Transverse colon (tissue), 4 donors: Measurements from ENCODE around the gene CAPZA2.

Experiments
- EP300 ChIP-seq: sonication (generic); formaldehyde crosslinking; IDR thresholded peaks from one replicate; pipeline ENCODE4 v1.6.1; 2017; ENCODE audit warnings: antibody characterized with exemption, low read depth
- POLR2A ChIP-seq: fragments of 450-650 bp; IDR thresholded peaks from one replicate; pipeline ENCODE4 v1.6.1; 2016; ENCODE audit warnings: antibody characterized with exemption, mild to moderate bottlenecking, moderate library complexity
- POLR2AphosphoS5 ChIP-seq, 3 donors: sonication (generic); formaldehyde crosslinking; IDR thresholded peaks; one replicate each; pipeline ENCODE4 v1.6.1; 2016; ENCODE audit warnings: antibody characterized with exemption in 3 of 3
- TF ChIP-seq, protein P1 (sequence below), 5 experiments: fragments of 200-600 bp in 3 of 5; fragments of 450-650 bp in 2 of 5; sonication (generic) in 3 of 5; IDR thresholded peaks; 1 replicate in 2 of 5; 2 replicates in 3 of 5; pipeline ENCODE4 v1.5.1; 2016 to 2017; ENCODE audit warnings: antibody characterized with exemption in 5 of 5, inconsistent platforms in 3 of 5, mild to moderate bottlenecking in 2 of 5, moderate library complexity in 1 of 5

DNA sequence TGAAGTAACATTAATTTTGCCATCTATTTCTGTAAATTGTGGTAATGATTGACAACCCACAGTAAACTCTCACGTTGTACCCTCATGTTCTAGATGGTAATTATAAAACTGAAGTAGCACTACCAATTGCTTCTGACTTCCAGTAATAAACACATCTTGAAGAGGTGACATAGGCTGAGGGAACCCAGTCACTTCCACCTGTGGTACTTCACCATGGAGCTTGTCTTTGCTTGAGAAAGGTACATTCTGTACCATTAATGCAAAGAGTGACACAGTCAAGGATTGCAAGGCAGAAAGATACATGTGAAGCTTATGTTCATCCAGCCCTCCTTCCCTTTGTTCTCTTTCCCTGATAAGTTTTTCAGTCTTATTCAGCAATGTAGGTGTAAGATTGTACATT is 11.2 kb downstream of the CAPZA2 start:
- no peak for TF ChIP-seq POLR2A
- TF ChIP-seq, protein P1, sequence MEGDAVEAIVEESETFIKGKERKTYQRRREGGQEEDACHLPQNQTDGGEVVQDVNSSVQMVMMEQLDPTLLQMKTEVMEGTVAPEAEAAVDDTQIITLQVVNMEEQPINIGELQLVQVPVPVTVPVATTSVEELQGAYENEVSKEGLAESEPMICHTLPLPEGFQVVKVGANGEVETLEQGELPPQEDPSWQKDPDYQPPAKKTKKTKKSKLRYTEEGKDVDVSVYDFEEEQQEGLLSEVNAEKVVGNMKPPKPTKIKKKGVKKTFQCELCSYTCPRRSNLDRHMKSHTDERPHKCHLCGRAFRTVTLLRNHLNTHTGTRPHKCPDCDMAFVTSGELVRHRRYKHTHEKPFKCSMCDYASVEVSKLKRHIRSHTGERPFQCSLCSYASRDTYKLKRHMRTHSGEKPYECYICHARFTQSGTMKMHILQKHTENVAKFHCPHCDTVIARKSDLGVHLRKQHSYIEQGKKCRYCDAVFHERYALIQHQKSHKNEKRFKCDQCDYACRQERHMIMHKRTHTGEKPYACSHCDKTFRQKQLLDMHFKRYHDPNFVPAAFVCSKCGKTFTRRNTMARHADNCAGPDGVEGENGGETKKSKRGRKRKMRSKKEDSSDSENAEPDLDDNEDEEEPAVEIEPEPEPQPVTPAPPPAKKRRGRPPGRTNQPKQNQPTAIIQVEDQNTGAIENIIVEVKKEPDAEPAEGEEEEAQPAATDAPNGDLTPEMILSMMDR (IDR thresholded peaks at IDR 0.05): no peak
- no peak for TF ChIP-seq POLR2AphosphoS5 (IDR thresholded peaks at IDR 0.05)
- no peak for TF ChIP-seq EP300
